Calu3 (cell line): Measurements from ENCODE around the gene SSBP1. TPM values are rescaled to one million over a fixed set of nuclear protein-coding genes. Genes with fewer than 3 reads are reported as not detected.

Experiments
- BruUV-seq: library from RNA; stranded (reverse); fragments of 400-500 nt; replicated peaks from 2 replicates; lab custom pipeline; 2021; lab: Mats Ljungman, UMichigan
- CTCF ChIA-PET: fragments of 300-600 bp; sonication (Branson Sonifier 250); formaldehyde crosslinking; loops from one replicate; lab custom pipeline; 2022; ENCODE audit warnings: antibody characterized with exemption; lab: Charles Lee
- DNase-seq: peaks from one replicate; pipeline ENCODE4 v3.0.0; 2022
- H3K27ac Mint-ChIP-seq: one replicate; pipeline ENCODE4 v1.8.0; 2022; ENCODE audit warnings: mixed read lengths; ENCODE audit not compliant: unreplicated experiment
- H3K27me3 Mint-ChIP-seq: one replicate; pipeline ENCODE4 v1.8.0; 2022; ENCODE audit warnings: mixed read lengths; ENCODE audit not compliant: unreplicated experiment
- H3K36me3 Mint-ChIP-seq: one replicate; pipeline ENCODE4 v1.8.0; 2022; ENCODE audit warnings: mild to moderate bottlenecking, moderate library complexity, mixed read lengths; ENCODE audit not compliant: insufficient read depth, unreplicated experiment
- H3K4me1 Mint-ChIP-seq: one replicate; pipeline ENCODE4 v1.8.0; 2022; ENCODE audit warnings: mild to moderate bottlenecking, low read depth, mixed read lengths; ENCODE audit not compliant: unreplicated experiment
- H3K4me3 Mint-ChIP-seq: one replicate; pipeline ENCODE4 v1.8.0; 2022; ENCODE audit warnings: mild to moderate bottlenecking, low read depth, moderate library complexity, mixed read lengths; ENCODE audit not compliant: unreplicated experiment
- H3K9me3 Mint-ChIP-seq: one replicate; pipeline ENCODE4 v1.8.0; 2022; ENCODE audit warnings: low read depth, mixed read lengths; ENCODE audit not compliant: unreplicated experiment
- intact Hi-C: fragments of 100-400 bp; cut with micrococcal nuclease; formaldehyde crosslinking; loops from one replicate; pipeline ENCODE4 v1.10.0; 2022; ENCODE audit not compliant: unreplicated experiment
- total RNA-seq: library from RNA; stranded (reverse); gene quantifications from 2 replicates; pipeline ENCODE4 v1.2.3, GENCODE V29; 2022
- TF ChIP-seq, protein P1 (sequence below): fragments of 200-600 bp; IDR thresholded peaks from one replicate; pipeline ENCODE4 v1.8.0; 2022; ENCODE audit warnings: antibody characterized with exemption; ENCODE audit not compliant: unreplicated experiment

The SSBP1 gene
- total RNA-seq, 1 experiment from 2014 or later, result 162 TPM

DNA sequence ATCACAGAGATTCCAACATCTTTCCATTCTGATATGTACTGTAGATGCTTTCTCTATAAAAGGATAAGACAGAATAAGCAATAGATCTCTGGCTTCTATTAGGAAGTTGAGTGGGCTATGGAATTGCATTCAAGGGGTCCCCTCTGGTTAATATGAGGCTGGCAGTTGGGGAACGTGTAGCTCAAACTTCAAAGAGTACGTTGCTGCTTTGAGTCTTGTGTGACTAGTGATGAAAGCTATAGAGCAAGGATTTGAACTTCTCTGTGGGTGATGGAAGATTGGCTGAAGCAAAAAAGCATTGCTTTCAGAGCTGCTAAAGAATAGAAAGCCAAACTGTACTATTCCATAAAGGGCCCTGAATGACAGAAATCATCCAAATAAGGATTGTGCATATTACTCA lies 23.6 kb upstream of the SSBP1 start:
- no TSS peak for BruUV-seq
- CTCF ChIA-PET, result no interaction called here
- TF ChIP-seq, protein P1, sequence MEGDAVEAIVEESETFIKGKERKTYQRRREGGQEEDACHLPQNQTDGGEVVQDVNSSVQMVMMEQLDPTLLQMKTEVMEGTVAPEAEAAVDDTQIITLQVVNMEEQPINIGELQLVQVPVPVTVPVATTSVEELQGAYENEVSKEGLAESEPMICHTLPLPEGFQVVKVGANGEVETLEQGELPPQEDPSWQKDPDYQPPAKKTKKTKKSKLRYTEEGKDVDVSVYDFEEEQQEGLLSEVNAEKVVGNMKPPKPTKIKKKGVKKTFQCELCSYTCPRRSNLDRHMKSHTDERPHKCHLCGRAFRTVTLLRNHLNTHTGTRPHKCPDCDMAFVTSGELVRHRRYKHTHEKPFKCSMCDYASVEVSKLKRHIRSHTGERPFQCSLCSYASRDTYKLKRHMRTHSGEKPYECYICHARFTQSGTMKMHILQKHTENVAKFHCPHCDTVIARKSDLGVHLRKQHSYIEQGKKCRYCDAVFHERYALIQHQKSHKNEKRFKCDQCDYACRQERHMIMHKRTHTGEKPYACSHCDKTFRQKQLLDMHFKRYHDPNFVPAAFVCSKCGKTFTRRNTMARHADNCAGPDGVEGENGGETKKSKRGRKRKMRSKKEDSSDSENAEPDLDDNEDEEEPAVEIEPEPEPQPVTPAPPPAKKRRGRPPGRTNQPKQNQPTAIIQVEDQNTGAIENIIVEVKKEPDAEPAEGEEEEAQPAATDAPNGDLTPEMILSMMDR, result no peak

DNA sequence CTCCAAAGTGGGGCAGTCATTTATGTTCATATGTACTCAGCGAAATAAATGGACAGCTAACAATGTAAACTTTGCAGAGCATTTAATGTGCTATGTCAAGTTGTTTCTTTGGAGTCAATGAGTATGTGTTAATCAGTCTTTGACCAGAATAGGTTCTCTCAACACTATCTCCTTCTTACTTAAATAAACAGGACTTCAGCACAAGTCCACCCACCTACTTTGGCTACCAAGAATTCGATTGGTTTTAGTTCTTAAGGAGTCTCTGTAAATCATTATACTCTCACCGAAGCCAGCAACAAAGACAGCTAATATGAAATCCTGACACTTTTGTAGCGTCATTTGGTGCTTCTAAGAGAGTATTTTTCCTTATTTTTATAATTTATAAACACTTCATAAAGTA lies 23.1 kb upstream of the SSBP1 start:
- CTCF ChIA-PET, result no interaction called here
- DNase-seq, result no peak
- Mint-ChIP-seq H3K36me3 (no peaks in the 10 kb centered on the region), H3K27me3 (peaks cover 6% of the 10 kb centered on the region), H3K27ac (no peak overlapping the region), H3K4me3 (no peak overlapping the region), H3K4me1 (no peaks in the 10 kb centered on the region), H3K9me3 (no peaks in the 10 kb centered on the region)
- intact Hi-C loops, result no loop called here
- no TSS peak for BruUV-seq
- TF ChIP-seq, protein P1, result no peak

More for the DNA sequence above, 23.6 kb upstream of the SSBP1 start:
- Mint-ChIP-seq H3K4me1 (no peaks in the 10 kb centered on the region), H3K36me3 (no peaks in the 10 kb centered on the region), H3K27ac (no peak overlapping the region), H3K27me3 (peaks cover 8% of the 10 kb centered on the region), H3K9me3 (no peaks in the 10 kb centered on the region), H3K4me3 (no peak overlapping the region)
- intact Hi-C loops, result no loop called here
- no peak for DNase-seq

DNA sequence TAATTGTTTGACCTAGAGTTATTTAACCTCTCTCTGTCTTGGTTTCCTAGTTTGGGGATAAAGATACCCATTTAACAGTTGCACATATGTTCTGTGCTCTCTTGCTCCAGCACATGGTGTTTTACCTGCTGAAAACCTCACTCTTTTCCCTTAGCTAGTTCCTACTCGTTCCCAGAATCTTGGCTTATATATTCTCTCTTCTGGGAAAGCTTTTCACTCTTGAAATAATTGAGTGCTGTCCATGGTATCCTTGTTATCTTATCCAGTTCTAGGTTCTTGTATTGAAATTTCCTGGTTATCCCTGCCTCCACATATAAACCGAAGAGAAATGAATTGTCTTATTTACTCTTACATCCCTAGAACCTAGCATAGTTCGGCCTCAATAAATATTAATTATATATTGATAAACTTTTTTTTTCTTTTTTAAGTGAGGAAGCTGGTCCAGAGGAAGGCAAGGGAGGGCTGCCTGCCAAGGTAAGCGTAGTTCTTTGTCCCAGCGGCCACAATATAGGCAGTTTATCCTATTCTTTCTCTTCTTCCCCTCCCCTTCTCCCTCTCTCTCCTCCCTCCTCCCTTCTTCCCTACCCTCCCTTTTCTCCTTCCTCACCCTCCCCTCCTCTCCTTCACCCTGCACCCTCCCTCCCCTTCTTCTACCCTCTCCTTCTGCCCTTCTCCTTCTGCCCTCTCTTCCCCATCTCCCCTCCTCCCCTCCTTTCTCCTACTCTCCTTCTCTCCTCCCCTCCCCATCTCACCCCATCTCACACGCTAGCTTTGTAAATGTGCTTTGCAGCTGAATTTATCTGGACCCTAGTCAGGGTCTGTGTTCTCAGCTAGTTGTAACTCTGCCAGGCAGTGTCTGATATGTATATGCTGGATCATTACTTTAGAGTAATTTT lies 22.1 kb upstream of the SSBP1 start:
- Mint-ChIP-seq H3K27me3 (no peaks in the 10 kb centered on the region), H3K4me1 (no peaks in the 10 kb centered on the region), H3K4me3 (no peak overlapping the region)

DNA sequence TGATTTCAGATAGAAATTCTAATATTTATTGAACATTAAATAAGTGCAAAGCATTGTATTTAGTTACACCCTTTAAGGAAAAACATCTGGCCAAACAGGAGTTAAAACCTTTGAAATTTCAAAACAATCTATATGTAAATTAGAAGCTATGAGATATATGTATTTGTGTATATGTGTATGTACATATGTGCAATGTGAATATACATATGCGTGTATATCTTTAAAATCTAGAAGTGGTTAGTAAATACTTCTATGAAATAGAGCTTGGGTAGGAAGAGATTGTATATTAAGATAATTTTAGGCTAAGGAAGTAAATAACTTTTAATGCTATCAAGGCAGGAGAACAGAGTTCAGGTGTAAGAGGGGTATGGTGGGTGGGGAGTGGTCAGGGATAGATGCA lies 20.7 kb upstream of the SSBP1 start:
- BruUV-seq, result no TSS peak
- Mint-ChIP-seq H3K4me3 (no peak overlapping the region), H3K27me3 (no peaks in the 10 kb centered on the region), H3K27ac (no peak overlapping the region), H3K36me3 (no peaks in the 10 kb centered on the region), H3K9me3 (no peaks in the 10 kb centered on the region), H3K4me1 (no peaks in the 10 kb centered on the region)
- TF ChIP-seq, protein P1, result no peak
- no peak for DNase-seq
- intact Hi-C loops, result no loop called here
- CTCF ChIA-PET, result no interaction called here

More for the DNA sequence above, 22.1 kb upstream of the SSBP1 start:
- no TSS peak for BruUV-seq
- no peaks in the 10 kb centered on the region for H3K36me3 Mint-ChIP-seq
- CTCF ChIA-PET, result interaction anchor here (0.5 kb wide), 1 partner anchor 14 kb away, joined by 3 read pairs; no protein-coding TSS in a partner anchor
- DNase-seq, result no peak
- H3K9me3 Mint-ChIP-seq, result no peaks in the 10 kb centered on the region
- H3K27ac Mint-ChIP-seq, result no peak overlapping the region
- intact Hi-C loops, result no loop called here
- TF ChIP-seq, protein P1, result no peak
